Neural cell (in vitro differentiated cells): Measurements from ENCODE around the gene GABRG3.

ENCODE experiments used
- EZH2 ChIP-seq: fragments of 200-600, 300-800 bp; shearing (Covaris generic), sonication (generic); IDR thresholded peaks from 2 replicates; pipeline ENCODE4 v1.6.1; 2014; ENCODE audit warnings: antibody characterized with exemption, low read length, borderline replicate concordance, mild to moderate bottlenecking; ENCODE audit not compliant: insufficient read depth, poor library complexity, severe bottlenecking
- TF ChIP-seq, protein P1 (sequence below): fragments of 450-650 bp; IDR thresholded peaks from 2 replicates; pipeline ENCODE4 v1.5.1; 2014; ENCODE audit warnings: antibody characterized with exemption, mild to moderate bottlenecking, moderate library complexity; ENCODE audit not compliant: poor library complexity, severe bottlenecking

- TF ChIP-seq, protein P1, sequence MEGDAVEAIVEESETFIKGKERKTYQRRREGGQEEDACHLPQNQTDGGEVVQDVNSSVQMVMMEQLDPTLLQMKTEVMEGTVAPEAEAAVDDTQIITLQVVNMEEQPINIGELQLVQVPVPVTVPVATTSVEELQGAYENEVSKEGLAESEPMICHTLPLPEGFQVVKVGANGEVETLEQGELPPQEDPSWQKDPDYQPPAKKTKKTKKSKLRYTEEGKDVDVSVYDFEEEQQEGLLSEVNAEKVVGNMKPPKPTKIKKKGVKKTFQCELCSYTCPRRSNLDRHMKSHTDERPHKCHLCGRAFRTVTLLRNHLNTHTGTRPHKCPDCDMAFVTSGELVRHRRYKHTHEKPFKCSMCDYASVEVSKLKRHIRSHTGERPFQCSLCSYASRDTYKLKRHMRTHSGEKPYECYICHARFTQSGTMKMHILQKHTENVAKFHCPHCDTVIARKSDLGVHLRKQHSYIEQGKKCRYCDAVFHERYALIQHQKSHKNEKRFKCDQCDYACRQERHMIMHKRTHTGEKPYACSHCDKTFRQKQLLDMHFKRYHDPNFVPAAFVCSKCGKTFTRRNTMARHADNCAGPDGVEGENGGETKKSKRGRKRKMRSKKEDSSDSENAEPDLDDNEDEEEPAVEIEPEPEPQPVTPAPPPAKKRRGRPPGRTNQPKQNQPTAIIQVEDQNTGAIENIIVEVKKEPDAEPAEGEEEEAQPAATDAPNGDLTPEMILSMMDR: no peak
- no peak for TF ChIP-seq EZH2
These were observed 527.7 kb downstream of the GABRG3 start for GRCh38 chr15:27498700-27499099.
